K562 (cell line): ENCODE results near the gene ZNF12. TPM values are rescaled to one million over a fixed set of nuclear protein-coding genes. Genes with fewer than 3 reads are reported as not detected.
A peak's percentile ranks its signal among the peaks of the same experiment; 100 is the strongest.

Experiments
- CEBPG ChIP-seq, 3 experiments: fragments of 200-800 bp in 1 of 3; sonication (Bioruptor generic) in 1 of 3; sonication (generic) in 1 of 3; formaldehyde crosslinking in 1 of 3; IDR thresholded peaks in 2 of 3; conservative IDR thresholded peaks in 1 of 3; 2 replicates each; pipeline versions ENCODE4 v1.6.1 to v1.8.0; 2016 to 2022; ENCODE audit warnings: missing compliant biosample characterization in 2 of 3, missing genetic modification characterization in 2 of 3, mild to moderate bottlenecking in 1 of 3, missing genetic modification reagents in 1 of 3
- CREBBP ChIP-seq: IDR thresholded peaks from one replicate; pipeline ENCODE4 v1.6.1; 2012; ENCODE audit warnings: low read depth, mild to moderate bottlenecking, control low read depth, inconsistent platforms, low read length
- E2F1 ChIP-seq: sonication (generic); formaldehyde crosslinking; IDR thresholded peaks from 2 replicates; pipeline ENCODE4 v1.8.1; 2023; ENCODE audit warnings: mild to moderate bottlenecking, missing genetic modification reagents, moderate library complexity
- IRF2 ChIP-seq: sonication (generic); formaldehyde crosslinking; IDR thresholded peaks from 2 replicates; pipeline ENCODE4 v1.8.1; 2022; ENCODE audit warnings: mild to moderate bottlenecking, missing genetic modification reagents
- KDM5B ChIP-seq: fragments of 200-600 bp; sonication (generic); IDR thresholded peaks from 2 replicates; pipeline ENCODE4 v1.6.1; 2012; ENCODE audit warnings: low read depth, mild to moderate bottlenecking, moderate library complexity, low read length, control low read depth, inconsistent platforms; ENCODE audit not compliant: insufficient replicate concordance
- MNT ChIP-seq, 2 experiments: fragments of 450-650 bp; conservative IDR thresholded peaks; 2 replicates each; pipeline ENCODE4 v1.6.1; 2017; ENCODE audit warnings: mild to moderate bottlenecking in 2 of 2, moderate library complexity in 2 of 2
- POLR2A ChIP-seq: fragments of 450-650 bp; conservative IDR thresholded peaks from 2 replicates; pipeline ENCODE4 v1.6.1; 2016
- POLR2G ChIP-seq: fragments of 200-400 bp; formaldehyde crosslinking; IDR thresholded peaks from 2 replicates; pipeline ENCODE4 v1.6.1; 2017; ENCODE audit warnings: low read depth, mild to moderate bottlenecking, antibody characterized with exemption, low read length, moderate library complexity
- RAD51 ChIP-seq: fragments of 450-650 bp; IDR thresholded peaks from 2 replicates; pipeline ENCODE4 v1.7.1; 2016; ENCODE audit warnings: low read depth, mild to moderate bottlenecking, borderline replicate concordance
- RBM14 ChIP-seq: fragments of 200-400 bp; formaldehyde crosslinking; IDR thresholded peaks from 2 replicates; pipeline ENCODE4 v1.6.1; 2018; ENCODE audit warnings: low read depth, mild to moderate bottlenecking, low read length, moderate library complexity, borderline replicate concordance; ENCODE audit not compliant: insufficient read depth
- SIN3A ChIP-seq, 2 experiments: fragments of 150-350 bp in 1 of 2; IDR thresholded peaks; 2 replicates each; pipeline ENCODE4 v1.6.1; 2011 to 2016; ENCODE audit warnings: borderline replicate concordance in 2 of 2, low read depth in 2 of 2, low read length in 2 of 2, mild to moderate bottlenecking in 2 of 2, moderate library complexity in 2 of 2; ENCODE audit not compliant: control insufficient read depth in 1 of 2
- SP1 ChIP-seq: sonication (generic); formaldehyde crosslinking; IDR thresholded peaks from 2 replicates; pipeline ENCODE4 v1.8.1; 2022; ENCODE audit warnings: mild to moderate bottlenecking, missing genetic modification reagents
- TBL1XR1 ChIP-seq, 2 experiments: IDR thresholded peaks; 2 replicates each; pipeline ENCODE4 v1.6.1; 2012; ENCODE audit warnings: improper control_type of control experiment in 2 of 2, low read length in 2 of 2, mild to moderate bottlenecking in 1 of 2
- TGIF2 ChIP-seq: sonication (generic); formaldehyde crosslinking; IDR thresholded peaks from 2 replicates; pipeline ENCODE4 v1.8.1; 2022; ENCODE audit warnings: mild to moderate bottlenecking, missing genetic modification reagents, moderate library complexity
- ZNF395 ChIP-seq: fragments of 200-800 bp; sonication (Bioruptor generic); IDR thresholded peaks from 2 replicates; pipeline ENCODE4 v1.6.1; 2017; ENCODE audit warnings: missing genetic modification characterization, missing compliant biosample characterization
- polyA plus RNA-seq, 8 experiments: library from polyadenylated mRNA; depleted of rRNA in 4 of 8; stranded (reverse) in 5 of 8; unstranded in 3 of 8; fragments of >200 nt; fragmentation: Nextera tagmentation in 2 of 8; fragmentation: Illumina TruSeq in 1 of 8; extraction: Ambion mirVana in 2 of 8; extraction: Trizol in 1 of 8; gene quantifications; 2 replicates each; pipeline versions ENCODE4 v1.2.1 to v1.2.3, GENCODE V29; 2011 to 2014; ENCODE audit warnings: inconsistent platforms in 1 of 8, missing spikeins in 1 of 8
- total RNA-seq, 7 experiments: library from RNA; depleted of rRNA in 6 of 7; stranded (reverse); fragments of >200 nt in 6 of 7; fragmentation: Illumina TruSeq in 2 of 7; extraction: Trizol in 2 of 7; gene quantifications; 2 replicates each; pipeline versions ENCODE4 v1.2.1 to v1.2.3, GENCODE V29; 2011 to 2021; ENCODE audit warnings: low replicate concordance in 1 of 7
- TF ChIP-seq, protein P1 (sequence below): fragments of 250-450 bp; sonication (Bioruptor Pico); IDR thresholded peaks from 2 replicates; pipeline ENCODE4 v1.8.0; 2022; ENCODE audit warnings: moderate library complexity, mild to moderate bottlenecking, inconsistent platforms
- TF ChIP-seq, protein P2 (sequence below): sonication (generic); formaldehyde crosslinking; IDR thresholded peaks from 2 replicates; pipeline ENCODE4 v1.4.0; 2020; ENCODE audit warnings: mild to moderate bottlenecking, missing genetic modification reagents

Gene ZNF12
- total and polyA plus RNA-seq, 9 of the 15 experiments (the other 6 are each of a cell fraction or from before 2014, with no cell fraction given): 5.8 to 32.3 (median 18.9) TPM

GRCh38 chr7:6729492-6730342 lies 23.0 kb upstream of the ZNF12 start (continued):
- TF ChIP-seq, protein P1, sequence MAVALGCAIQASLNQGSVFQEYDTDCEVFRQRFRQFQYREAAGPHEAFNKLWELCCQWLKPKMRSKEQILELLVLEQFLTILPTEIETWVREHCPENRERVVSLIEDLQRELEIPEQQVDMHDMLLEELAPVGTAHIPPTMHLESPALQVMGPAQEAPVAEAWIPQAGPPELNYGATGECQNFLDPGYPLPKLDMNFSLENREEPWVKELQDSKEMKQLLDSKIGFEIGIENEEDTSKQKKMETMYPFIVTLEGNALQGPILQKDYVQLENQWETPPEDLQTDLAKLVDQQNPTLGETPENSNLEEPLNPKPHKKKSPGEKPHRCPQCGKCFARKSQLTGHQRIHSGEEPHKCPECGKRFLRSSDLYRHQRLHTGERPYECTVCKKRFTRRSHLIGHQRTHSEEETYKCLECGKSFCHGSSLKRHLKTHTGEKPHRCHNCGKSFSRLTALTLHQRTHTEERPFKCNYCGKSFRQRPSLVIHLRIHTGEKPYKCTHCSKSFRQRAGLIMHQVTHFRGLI (CRISPR knock-in tag): no peak
- TF ChIP-seq ZNF395 (CRISPR knock-in tag) (peak; percentile 75), TGIF2 (no peak), TBL1XR1 (IDR thresholded peaks at IDR 0.05; ENCODE audit: low read length in 2 of 2) (0 out of 4 replicates have a peak, but pooled peaks of 1 of the 2 experiments have one; percentile 22), E2F1 (CRISPR knock-in tag) (peak; percentile 60; the same call in 1 of the 2 replicates), RAD51 (no peak), RBM14 (no peak), CREBBP (no peak), POLR2G (peak; percentile 93), POLR2A (peak; percentile 82), SIN3A (IDR thresholded peaks at IDR 0.05; ENCODE audit: borderline replicate concordance in 2 of 2, control insufficient read depth in 1 of 2, low read depth in 2 of 2, low read length in 2 of 2) (peak; percentile 11 to 58; a peak in 2 of 4 replicates), KDM5B (peak; percentile 68), MNT (conservative IDR thresholded peaks at IDR 0.05) (peak; percentile 51 to 76), CEBPG (CRISPR knock-in tag; IDR thresholded peaks at IDR 0.05) (peak; percentile 39; the same call in 1 of the 2 replicates), CEBPG (tag; conservative IDR thresholded peaks at IDR 0.05 in 1 of 2, IDR thresholded peaks at IDR 0.05 in 1 of 2) (no peak), SP1 (CRISPR knock-in tag) (no peak), IRF2 (CRISPR knock-in tag) (no peak)
- TF ChIP-seq, protein P2, sequence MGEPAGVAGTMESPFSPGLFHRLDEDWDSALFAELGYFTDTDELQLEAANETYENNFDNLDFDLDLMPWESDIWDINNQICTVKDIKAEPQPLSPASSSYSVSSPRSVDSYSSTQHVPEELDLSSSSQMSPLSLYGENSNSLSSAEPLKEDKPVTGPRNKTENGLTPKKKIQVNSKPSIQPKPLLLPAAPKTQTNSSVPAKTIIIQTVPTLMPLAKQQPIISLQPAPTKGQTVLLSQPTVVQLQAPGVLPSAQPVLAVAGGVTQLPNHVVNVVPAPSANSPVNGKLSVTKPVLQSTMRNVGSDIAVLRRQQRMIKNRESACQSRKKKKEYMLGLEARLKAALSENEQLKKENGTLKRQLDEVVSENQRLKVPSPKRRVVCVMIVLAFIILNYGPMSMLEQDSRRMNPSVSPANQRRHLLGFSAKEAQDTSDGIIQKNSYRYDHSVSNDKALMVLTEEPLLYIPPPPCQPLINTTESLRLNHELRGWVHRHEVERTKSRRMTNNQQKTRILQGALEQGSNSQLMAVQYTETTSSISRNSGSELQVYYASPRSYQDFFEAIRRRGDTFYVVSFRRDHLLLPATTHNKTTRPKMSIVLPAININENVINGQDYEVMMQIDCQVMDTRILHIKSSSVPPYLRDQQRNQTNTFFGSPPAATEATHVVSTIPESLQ (CRISPR knock-in tag): 0 out of 2 replicates have a peak, but pooled peaks have one; percentile 11
